ENCODE measurements around the gene HLA-DPA1. TPM values are rescaled to one million over a fixed set of nuclear protein-coding genes. Genes with fewer than 3 reads are reported as not detected.

The HLA-DPA1 gene
- total and polyA plus RNA-seq, 2 experiments from 2014 or later, result 2.5 to 4.2 TPM

DNA sequence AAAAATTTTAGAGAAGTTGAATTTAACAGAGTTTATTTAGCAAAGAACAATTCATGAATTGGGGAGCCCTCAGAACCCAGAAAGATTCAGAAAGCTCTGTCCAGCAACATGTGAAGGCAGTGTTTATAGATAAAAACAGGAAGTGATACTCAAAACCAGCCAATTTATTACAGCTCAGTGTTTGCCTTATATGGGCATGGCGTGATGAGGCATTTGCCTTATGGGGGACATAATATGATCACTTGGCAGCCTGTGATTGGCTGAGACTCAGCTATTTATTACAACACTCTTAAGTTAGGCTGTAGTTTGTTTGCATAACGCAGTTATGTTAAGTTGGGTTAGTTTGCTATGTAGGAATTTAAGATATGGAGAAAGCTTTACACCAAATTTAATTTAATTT, 11.5 kb downstream of the HLA-DPA1 start:
- H3K27ac ChIP-seq, result no peak overlapping the region
- no peaks in the 10 kb centered on the region for H3K9me2 ChIP-seq (ENCODE audit: insufficient read depth)
- H3F3A ChIP-seq (ENCODE audit: insufficient read depth), result no peaks in the 10 kb centered on the region
- WGBS, 2 experiments (ENCODE audit: low coverage in 1 of 2, low lambda C conversion rate in 2 of 2, missing lambda C conversion rate in 2 of 2), result 74 to 92% methylated on average over 2 of the region's 2 CpGs
- H3K36me3 ChIP-seq (ENCODE audit: low read depth), result no peaks in the 10 kb centered on the region
- H2AFZ ChIP-seq, result no peak overlapping the region
- in situ Hi-C loops (cut with MboI), result no loop called here
- no peak for DNase-seq
- H3K9ac ChIP-seq, result no peak overlapping the region
- H3K4me1 ChIP-seq (ENCODE audit: insufficient read depth), result no peaks in the 10 kb centered on the region
- H3K79me2 ChIP-seq (ENCODE audit: insufficient read depth), result no peaks in the 10 kb centered on the region
- no peaks in the 10 kb centered on the region for H3K9me3 ChIP-seq (ENCODE audit: low read depth)
- H3K27me3 ChIP-seq (replicated peaks; ENCODE audit: insufficient read depth), result peaks cover 17% of the 10 kb centered on the region
- no peak overlapping the region for H3K4me3 ChIP-seq
- TF ChIP-seq EZH2 (IDR thresholded peaks at IDR 0.05; ENCODE audit: insufficient read depth, poor library complexity, severe bottlenecking) (no peak), EZH2phosphoT487 (IDR thresholded peaks at IDR 0.05; ENCODE audit: insufficient read depth, low read depth) (no peak)
- no peaks in the 10 kb centered on the region for H4K20me1 ChIP-seq (ENCODE audit: insufficient read depth)
- H3K4me2 ChIP-seq (ENCODE audit: unreplicated experiment), result no peak overlapping the region

DNA sequence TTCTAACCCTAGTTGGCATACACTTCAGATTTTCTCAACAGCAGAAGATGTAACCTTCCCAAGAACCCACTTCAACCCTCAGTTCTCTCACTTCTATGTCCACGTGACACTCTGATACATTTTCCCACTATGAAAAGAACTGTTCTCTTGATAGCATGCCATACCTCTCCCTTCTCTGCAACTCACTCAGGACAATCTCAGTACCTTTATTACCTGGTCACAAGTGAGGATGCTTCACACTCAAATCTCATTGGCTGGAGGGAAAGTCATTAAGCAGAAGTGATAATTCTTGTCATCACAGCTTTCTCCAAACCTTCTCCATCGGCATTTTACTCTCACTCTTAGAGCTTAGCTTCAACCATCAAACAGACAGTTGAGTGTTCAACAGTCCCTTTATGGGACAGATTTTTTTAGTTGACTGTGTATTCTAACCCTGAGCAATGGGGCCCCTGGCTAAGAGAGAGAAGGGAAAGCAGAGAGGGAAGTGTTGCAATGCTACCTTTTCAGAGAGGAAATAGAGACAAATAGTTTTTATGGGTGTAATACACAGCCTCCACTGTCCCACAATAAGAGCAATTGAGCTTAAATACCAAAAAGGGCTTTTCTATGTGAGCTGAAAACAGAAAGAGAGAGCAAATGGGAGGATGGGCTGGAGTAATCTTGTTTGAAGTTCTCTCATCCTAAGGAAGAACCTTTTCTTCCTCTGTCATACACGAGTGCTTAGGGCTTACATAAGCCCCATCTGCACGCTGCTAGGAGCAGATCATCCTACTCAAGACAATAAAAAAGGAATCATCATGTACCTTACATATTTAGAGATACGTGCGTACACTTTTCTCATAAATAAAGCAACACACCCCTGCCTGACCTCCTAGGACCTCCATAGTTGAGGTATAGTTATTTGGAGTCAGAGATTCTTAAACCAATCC, 16.0 kb downstream of the HLA-DPA1 start:
- 47 to 48% methylated on average over 6 of the region's 6 CpGs for WGBS, 2 experiments (ENCODE audit: low coverage in 1 of 2, low lambda C conversion rate in 2 of 2, missing lambda C conversion rate in 2 of 2)
- H3K4me3 ChIP-seq, result no peak overlapping the region
- peaks cover 20% of the 10 kb centered on the region for H3K27me3 ChIP-seq (replicated peaks; ENCODE audit: insufficient read depth)
- no peaks in the 10 kb centered on the region for H3K9me2 ChIP-seq (ENCODE audit: insufficient read depth)
- no peak overlapping the region for H3K9ac ChIP-seq
- H2AFZ ChIP-seq, result no peak overlapping the region
- H3F3A ChIP-seq (ENCODE audit: insufficient read depth), result no peaks in the 10 kb centered on the region
- in situ Hi-C loops (cut with MboI), result no loop called here
- no peaks in the 10 kb centered on the region for H3K36me3 ChIP-seq (ENCODE audit: low read depth)
- no peak overlapping the region for H3K4me2 ChIP-seq (ENCODE audit: unreplicated experiment)
- no peaks in the 10 kb centered on the region for H3K9me3 ChIP-seq (ENCODE audit: low read depth)
- no peak for DNase-seq
- H3K79me2 ChIP-seq (ENCODE audit: insufficient read depth), result no peaks in the 10 kb centered on the region
- no peak for TF ChIP-seq EZH2phosphoT487 (IDR thresholded peaks at IDR 0.05; ENCODE audit: insufficient read depth, low read depth)
- H3K4me1 ChIP-seq (ENCODE audit: insufficient read depth), result no peaks in the 10 kb centered on the region
- no peaks in the 10 kb centered on the region for H4K20me1 ChIP-seq (ENCODE audit: insufficient read depth)
- no peak overlapping the region for H3K27ac ChIP-seq

DNA sequence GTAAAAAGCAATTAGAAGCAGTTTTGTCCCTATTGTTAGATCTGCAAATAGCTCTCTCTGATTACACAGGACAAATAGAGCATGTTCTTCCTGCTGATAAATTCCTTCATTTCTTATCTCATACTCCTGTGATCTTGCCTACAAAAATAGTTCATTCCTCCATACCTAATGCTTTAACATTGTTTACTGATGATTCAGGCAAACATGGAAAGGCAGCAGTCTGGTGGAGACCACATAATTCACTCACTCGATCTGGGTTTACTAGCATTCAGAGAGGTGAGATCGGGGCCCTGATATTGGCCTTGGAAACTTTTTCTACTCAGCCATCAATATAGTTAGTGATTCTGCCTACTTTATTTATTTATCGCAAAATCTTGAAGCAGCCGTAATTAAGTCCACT, 20.2 kb downstream of the HLA-DPA1 start:
- H3K9me3 ChIP-seq (ENCODE audit: low read depth), result no peaks in the 10 kb centered on the region
- TF ChIP-seq EZH2phosphoT487 (IDR thresholded peaks at IDR 0.05; ENCODE audit: insufficient read depth, low read depth) (no peak), EZH2 (IDR thresholded peaks at IDR 0.05; ENCODE audit: insufficient read depth, poor library complexity, severe bottlenecking) (no peak)
- 38 to 43% methylated on average over 4 of the region's 4 CpGs for whole genome bisulfite sequencing, 2 experiments (ENCODE audit: low coverage in 1 of 2, low lambda C conversion rate in 2 of 2, missing lambda C conversion rate in 2 of 2)
- H3K9ac ChIP-seq, result no peak overlapping the region
- H3K36me3 ChIP-seq (ENCODE audit: low read depth), result no peaks in the 10 kb centered on the region
- H2AFZ ChIP-seq, result no peak overlapping the region
- H3F3A ChIP-seq (ENCODE audit: insufficient read depth), result no peaks in the 10 kb centered on the region
- DNase-seq, result no peak
- no peak overlapping the region for H3K27ac ChIP-seq
- no peaks in the 10 kb centered on the region for H3K4me1 ChIP-seq (ENCODE audit: insufficient read depth)
- no peaks in the 10 kb centered on the region for H3K79me2 ChIP-seq (ENCODE audit: insufficient read depth)
- peaks cover 25% of the 10 kb centered on the region for H3K27me3 ChIP-seq (replicated peaks; ENCODE audit: insufficient read depth)
- no peak overlapping the region for H3K4me2 ChIP-seq (ENCODE audit: unreplicated experiment)
- no peaks in the 10 kb centered on the region for H4K20me1 ChIP-seq (ENCODE audit: insufficient read depth)
- no peak overlapping the region for H3K4me3 ChIP-seq
- in situ Hi-C loops (cut with MboI), result no loop called here
- H3K9me2 ChIP-seq (ENCODE audit: insufficient read depth), result no peaks in the 10 kb centered on the region

DNA sequence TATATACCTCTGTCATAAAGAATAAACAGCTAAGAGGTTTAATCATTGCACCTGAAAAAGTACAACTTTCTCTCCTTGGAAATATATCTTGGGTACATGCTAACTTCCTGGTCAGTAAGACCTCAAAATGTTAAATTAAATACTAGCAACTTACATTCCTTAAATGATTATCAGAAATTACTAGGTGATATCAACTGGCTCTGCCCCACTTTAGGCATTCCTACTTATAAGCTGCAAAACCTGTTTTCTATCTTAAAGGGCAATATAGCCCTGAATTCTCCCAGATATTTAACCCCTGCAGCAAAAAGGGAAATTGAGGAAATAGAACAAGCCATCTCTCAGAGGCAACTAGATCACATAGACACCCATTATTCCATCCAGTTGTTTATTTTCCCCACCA, 20.8 kb downstream of the HLA-DPA1 start:
- H3K4me2 ChIP-seq (ENCODE audit: unreplicated experiment), result no peak overlapping the region
- no peaks in the 10 kb centered on the region for H3F3A ChIP-seq (ENCODE audit: insufficient read depth)
- H3K79me2 ChIP-seq (ENCODE audit: insufficient read depth), result no peaks in the 10 kb centered on the region
- TF ChIP-seq EZH2 (IDR thresholded peaks at IDR 0.05; ENCODE audit: insufficient read depth, poor library complexity, severe bottlenecking) (no peak), EZH2phosphoT487 (IDR thresholded peaks at IDR 0.05; ENCODE audit: insufficient read depth, low read depth) (no peak)
- no peaks in the 10 kb centered on the region for H3K36me3 ChIP-seq (ENCODE audit: low read depth)
- no peak overlapping the region for H3K9ac ChIP-seq
- H3K4me1 ChIP-seq (ENCODE audit: insufficient read depth), result no peaks in the 10 kb centered on the region
- no peaks in the 10 kb centered on the region for H3K9me2 ChIP-seq (ENCODE audit: insufficient read depth)
- in situ Hi-C loops (cut with MboI), result no loop called here
- DNase-seq, result no peak
- no peaks in the 10 kb centered on the region for H4K20me1 ChIP-seq (ENCODE audit: insufficient read depth)
- no peak overlapping the region for H2AFZ ChIP-seq
- no peak overlapping the region for H3K27ac ChIP-seq
- peaks cover 22% of the 10 kb centered on the region for H3K27me3 ChIP-seq (replicated peaks; ENCODE audit: insufficient read depth)
- no peaks in the 10 kb centered on the region for H3K9me3 ChIP-seq (ENCODE audit: low read depth)
- no peak overlapping the region for H3K4me3 ChIP-seq
